Measurements from ENCODE around the gene CDCA7L.
"Not testable (repeated sequence)": the region's sequence is repeated elsewhere in the genome, so short reads cannot be mapped to it uniquely, and the experiment has no call there.

Gene CDCA7L

DNA sequence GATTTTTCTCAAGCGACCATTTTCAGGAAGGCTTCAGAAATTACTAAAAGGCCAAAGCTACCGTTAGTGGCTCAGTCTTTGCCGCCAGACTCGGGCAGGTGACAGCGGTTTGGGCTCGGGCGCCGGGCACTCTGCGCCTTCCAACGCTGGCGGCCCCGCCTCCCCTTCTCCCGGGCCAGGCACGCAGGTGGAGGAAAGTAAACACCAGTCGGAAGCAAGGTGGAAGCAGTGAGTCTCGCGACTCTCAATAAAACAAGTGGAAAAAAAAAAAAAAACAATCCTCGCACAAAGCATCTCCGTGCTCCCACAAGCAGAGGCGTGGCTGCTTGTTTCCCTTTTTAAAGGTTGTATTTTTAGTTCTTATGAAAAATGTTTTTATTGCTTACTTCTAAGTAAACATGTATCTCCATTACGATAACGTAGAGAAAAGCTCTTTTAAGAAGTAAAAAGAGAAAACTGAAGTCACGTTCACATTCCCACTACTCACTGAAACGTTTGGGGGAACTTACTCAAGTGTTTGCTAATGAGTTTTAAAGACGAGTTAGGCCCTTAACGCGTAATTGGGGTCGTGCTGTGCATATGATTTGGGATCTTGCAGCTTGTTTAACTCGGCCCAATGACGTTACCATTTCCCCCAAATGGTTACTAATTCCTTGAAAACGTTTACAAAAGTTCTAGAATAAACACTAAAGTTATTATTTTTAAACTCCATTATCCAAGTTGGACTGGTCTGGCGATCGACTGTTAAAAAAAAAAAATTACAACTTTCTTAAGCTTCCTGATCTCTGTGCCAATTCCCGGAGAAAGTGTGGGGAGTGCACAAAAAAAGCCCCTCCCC lies 864 bp downstream of the CDCA7L start:
- peak in 7 of 56 donors; percentile 3 to 25 (median 9) for DNase-seq

DNA sequence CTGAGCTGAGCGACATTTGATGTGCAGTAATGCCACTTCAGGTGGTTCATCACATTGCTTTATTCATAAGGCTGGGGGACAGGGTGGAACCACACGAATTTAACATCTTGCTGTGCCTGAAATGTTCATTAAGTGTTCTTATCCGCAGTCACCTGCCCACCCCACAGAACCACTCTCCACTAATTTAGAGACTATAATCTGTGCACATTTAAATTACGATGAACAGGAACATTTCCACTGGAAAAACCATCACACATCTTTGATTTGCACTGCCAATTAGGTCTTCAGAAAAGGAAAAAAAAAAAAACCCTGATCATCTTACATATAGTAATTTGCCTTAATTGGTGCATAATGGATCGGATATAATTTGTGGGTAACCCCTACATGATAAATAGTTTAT lies 2.3 kb downstream of the CDCA7L start:
- DNase-seq: no peak

DNA sequence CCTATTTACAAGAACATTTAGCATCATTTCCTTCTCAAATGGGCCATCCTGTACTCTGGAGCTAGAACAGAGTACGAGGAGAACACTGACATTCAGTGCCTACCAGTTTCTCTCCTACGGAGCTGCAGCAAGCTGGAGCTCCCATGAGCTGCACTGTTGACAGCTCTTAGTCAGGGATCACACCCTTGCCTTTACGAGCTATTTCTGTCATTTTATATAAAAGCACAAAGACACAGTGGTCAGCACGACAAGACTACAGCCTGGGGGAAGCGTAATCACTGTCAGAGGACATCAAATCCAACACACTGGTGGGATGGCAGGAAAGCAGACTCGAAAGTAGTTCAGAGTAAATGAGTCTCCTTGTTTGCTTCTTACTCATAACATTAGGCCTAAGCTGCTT lies 2.7 kb downstream of the CDCA7L start:
- peak in 31 of 56 donors; percentile 4 to 67 (median 36) for DNase-seq

DNA sequence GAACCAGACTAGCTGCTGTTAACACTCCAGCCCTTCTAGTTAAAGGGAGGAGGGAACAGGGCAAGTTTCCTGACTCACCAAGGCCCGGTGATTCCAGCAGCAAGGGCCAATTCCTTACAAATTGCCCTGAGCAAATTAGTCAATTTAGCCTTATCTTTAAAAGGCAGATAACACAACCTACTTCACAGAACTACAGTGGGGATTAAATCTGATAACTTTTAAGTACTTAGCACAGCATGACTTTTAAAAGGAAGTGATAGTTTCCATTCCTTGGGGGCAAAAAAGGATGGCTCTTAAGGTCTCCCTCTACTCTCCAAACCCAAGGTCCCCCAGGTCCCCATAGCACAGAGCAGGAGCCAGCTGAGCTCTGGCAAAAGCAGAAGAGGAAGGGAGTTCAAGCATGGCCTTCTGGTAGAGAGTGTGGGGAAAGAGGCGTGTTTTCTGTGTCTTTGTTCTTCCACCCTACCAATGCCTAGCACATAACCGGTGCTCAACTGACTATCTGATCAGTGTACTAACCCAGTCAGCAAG lies 4.0 kb downstream of the CDCA7L start:
- no peak for DNase-seq

DNA sequence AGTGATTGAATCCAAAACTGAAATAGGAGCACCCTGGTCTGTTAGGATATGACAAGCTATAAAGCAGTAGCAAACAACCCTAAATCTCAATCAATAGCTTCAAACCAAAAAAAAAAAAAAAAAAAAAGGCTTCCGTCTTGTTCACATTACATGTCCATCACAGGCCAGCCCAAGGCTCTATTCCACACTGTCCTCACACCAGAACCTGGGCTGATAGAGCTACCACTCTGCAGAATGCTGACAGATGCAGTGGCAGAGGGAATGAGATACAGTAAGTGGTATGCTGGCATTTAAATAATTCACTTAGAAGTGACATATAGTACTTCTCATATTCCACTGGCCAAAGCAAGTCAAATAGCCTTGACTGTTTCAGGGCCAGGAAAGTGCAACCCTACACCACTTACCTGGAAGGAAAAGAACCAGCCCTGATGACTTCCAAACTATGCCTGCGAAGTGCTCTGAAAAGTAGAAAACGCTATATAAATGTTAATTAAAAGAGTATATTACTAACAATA lies 5.8 kb downstream of the CDCA7L start:
- DNase-seq: no peak

DNA sequence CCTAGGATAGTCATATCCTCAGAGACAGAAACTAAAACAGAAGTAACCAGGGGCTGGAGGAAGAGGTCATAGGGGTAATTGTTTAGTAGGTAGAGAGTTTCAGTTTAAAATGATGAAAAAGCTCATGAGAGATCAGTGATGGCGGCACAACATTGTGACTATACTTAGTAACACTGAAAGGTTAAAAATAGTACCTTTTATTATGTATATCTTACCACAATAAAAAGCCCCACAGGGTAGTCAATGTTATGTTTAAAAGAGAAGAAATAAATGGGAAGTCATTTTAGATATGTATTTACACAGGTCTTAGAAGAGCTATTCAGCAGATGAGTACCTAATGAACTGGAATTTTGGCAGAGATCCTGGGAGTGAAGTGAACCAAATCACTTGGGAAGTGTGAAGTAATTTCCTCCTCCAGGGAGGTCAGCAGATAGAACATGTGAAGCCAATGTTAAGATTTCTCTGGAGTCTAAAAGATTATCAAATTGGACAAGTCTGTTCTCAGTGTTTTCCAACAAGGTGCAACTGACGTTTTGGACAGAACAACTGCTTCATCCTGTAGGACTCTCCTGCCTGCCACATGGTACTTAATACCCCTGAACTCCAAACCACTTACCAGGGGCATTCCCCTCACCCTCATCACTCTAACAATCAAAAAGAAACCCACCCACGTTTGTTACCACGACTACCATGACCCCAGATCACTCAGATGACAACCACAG lies 6.4 kb downstream of the CDCA7L start:
- DNase-seq: no peak

DNA sequence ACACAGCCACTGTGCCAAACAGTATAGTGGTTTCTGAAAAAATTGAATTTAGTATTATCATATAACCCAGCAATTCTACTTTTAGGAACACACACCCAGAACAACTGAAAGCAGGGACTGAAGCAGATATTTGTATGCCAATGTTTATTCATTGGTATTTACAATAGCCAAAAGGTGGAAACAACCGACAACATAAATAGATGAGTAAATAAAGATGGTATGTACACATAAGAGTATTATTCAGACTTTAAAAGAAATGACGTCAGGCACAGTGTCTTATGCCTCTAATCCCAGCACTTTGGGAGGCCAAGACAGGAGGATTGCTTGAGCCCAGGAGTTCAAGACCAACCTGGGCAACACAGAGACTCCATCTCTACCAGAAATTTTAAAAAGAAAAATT lies 7.2 kb downstream of the CDCA7L start:
- DNase-seq: no peak

DNA sequence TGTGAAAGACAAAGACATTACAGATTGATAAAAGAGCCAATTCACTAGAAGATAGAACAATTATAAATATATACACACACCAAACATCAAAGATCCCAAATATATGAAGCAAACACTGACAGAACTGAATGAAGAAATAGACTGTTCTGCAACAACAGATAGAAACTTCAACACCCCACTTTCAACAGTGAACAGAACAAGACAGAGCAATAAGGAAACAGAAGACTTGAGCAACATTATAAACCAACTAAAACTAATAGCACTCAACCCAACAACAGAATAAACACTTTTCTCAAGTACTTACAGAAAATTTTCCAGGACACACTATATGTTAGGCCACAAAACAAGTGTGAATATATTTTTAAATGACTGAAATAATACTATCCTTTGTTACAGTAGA lies 10.9 kb downstream of the CDCA7L start:
- DNase-seq: no peak

DNA sequence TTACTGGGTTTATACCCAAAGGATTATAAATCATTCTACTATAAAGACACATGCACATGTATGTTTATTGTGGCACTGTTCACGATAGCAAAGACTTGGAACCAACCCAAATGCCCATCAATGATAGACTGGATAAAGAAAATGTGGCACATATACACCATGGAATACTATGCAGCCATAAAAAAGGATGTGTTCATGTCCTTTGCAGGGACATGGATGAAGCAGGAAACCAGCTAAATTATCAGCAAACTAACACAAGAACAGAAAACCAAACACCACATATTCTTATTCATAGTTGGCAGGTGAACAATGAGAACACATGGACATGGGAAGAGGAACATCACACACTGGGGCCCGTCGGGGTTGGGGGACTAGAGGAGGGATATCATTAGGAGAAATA lies 12.4 kb downstream of the CDCA7L start:
- DNase-seq: not testable (repeated sequence)

DNA sequence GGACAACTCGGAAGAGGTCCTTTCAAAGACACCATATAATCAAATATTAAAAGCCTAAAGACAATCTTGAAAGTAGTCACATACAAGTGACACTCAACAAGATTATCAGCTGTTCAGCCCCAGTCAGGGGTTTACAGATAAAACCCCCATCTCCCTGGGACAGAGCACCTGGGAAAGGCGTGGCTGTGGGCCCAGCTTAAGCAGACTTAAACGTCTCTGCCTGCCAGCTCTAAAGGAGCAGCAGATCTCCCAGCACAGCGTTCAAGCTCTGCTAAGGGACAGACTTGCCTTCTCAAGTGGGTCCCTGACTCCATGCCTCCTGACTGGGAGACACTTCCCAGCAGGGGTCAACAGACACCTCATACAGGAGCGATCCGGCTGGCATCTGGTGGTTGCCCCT lies 18.0 kb downstream of the CDCA7L start:
- no peak for DNase-seq

DNA sequence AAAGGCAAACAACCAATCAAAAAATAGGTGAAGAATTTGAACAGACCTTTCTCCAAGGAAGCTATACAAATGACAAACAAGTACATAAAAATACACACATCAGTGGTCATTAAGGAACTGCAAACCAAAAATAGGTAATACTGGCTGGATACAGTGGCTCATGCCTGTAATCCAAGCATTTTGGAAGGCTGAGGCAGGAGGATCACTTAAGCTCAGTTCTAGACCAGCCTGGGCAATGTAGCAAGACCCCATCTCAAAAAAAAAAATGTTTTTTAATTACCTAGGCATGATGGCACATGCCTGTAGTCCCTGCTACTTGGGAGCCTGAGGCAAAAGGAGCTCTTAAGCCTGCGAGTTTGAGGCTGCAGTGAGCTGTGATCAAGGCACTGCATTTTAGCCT lies 19.3 kb downstream of the CDCA7L start:
- no peak for DNase-seq

DNA sequence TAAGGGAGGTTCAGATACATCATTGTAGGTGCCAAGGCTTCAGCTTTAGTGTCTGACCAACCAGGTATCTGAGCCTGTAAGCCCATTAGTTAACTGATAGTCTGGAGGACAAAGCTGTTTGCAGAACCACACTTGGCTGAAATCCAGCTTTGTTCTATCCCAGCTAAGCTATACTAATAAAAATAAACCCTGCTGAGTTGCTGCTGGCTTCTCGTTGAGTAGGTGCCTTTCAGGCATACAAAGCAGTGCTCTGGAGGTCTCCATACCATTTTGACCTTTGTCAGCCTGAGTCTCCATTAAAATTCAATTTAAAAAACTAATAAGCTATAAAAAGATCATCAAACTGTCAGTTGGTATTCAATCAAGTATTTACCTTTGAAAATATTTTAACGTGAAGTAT lies 22.0 kb downstream of the CDCA7L start:
- no peak for DNase-seq

DNA sequence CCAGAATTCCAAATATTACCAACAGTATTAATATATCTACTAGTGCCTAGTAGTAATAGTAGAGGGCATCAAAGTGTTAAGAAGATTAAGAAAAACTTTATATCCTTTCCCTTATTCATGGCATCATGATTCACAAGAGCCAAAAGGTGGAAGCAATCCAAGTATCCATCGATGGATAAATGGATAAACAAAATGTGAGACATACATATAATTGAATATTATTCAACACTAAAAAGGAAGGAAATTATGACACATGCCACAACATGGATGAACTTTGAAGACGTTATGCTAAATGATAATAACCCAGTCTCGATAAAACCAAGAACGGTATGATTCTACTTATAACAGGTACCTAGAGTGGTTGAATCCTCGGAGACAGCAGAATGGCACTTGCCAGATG lies 23.1 kb downstream of the CDCA7L start:
- DNase-seq: no peak

DNA sequence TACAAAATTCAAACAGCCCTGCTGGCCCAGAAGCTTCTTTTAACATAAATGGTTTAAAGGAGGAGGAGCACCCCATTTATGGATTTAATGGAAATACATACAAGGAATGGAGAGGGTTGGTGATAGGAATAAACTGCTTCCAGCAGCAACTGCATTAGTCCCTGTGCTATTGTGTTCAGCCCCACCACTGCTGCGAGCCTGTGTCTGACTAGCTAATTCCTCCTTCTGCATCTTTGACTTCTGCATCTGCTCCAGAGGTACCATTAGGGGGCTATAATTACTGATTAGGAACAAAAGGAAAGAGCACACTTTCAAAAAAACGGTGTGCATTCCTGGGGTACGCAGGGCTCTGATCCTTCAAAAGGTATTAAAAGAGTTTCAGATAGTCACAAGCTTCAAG lies 24.8 kb downstream of the CDCA7L start:
- DNase-seq: no peak

DNA sequence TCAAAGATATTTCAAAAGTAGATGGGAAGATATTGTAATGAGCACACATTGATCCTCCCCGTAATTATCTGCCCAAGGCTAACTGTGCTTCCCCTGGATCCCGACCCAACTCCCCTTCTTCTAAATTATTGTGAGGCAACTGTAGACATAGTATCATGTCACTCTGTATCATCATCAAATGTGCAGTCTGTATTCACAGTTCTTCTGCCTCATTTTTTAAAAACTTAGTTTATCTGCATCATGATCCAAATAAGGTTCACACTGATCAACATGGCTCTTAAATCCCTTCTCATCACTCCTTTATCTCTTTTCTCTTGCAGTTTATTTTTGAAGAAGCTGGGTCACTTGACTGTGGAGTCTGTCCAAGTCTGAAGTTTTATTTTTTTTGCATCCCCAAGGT lies 27.5 kb downstream of the CDCA7L start:
- DNase-seq: no peak

DNA sequence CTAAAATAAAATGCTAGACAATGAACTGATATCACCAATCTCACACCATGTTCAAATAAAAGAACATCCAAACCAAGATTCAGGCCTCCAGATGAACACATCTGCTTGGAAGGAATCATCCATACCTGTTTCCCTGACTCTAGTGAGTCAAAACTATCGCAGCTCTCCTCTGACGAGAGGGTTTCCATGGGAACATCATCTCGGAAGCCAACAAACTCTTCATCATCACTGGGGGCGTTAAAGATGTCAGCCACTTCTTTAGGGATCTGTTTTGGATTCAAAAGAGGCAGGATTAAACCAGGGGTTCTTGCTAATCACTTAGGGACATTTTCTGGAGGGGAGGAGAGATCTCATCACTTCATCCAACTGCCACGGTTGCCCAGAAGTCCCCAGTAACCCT lies 29.1 kb downstream of the CDCA7L start:
- peak in 18 of 56 donors; percentile 4 to 67 (median 32) for DNase-seq

DNA sequence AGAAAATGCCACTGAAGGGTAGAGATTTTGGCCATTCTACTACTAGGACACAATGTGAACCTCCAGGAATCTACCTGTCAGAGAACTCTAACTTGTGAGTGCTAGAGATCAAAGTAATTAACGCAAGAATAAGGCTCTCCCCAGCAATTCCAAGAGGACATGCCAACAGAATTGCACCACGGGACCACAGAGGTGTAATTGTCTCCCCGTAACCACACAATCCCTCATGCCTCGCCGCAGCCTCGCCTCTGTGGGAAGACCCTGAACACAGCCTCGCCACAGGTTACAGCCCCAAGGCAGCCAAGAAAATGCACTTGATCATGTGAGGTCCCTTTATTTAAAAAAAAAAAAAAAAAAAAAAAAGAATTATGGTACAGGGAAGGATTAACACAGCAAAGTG lies 29.5 kb downstream of the CDCA7L start:
- DNase-seq: no peak

DNA sequence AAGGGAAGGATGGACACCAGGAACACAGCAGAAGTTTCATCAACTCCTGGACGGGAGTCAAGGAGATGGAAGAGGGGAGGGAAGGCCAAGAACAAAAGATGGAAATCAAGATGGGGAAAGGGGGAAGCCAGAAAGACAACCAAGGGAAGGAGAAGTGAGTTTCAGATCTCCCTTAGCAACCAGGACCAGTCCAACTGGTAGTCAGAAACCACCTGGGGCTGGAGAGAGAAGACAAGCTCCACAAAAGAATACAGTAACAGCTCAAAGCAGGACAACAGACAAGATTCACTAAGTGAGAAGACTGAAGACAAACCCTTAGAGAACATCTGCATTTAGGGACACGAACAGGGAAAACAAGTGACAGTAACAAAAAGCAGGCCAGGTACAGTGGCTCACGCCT lies 30.6 kb downstream of the CDCA7L start:
- DNase-seq: no peak

DNA sequence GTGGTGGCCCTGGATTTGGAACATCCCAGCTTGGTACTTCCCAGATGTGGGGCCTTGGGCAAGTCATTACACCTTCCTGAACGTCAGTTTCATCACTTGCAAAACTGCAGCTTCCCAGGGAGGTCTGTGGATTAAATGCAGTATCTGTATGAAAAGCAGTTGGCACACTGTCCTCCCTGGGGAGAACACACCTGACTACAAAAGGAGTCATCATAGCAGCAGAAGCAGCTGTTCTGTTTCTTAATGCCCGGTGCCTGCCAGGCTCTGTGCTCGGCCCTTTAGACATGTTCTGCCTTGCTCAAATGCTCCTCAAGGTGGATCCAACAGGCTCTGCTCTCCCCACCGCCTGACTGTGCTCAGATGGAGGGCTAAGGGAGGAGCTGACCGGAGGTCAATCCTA lies 31.0 kb downstream of the CDCA7L start:
- DNase-seq: no peak

DNA sequence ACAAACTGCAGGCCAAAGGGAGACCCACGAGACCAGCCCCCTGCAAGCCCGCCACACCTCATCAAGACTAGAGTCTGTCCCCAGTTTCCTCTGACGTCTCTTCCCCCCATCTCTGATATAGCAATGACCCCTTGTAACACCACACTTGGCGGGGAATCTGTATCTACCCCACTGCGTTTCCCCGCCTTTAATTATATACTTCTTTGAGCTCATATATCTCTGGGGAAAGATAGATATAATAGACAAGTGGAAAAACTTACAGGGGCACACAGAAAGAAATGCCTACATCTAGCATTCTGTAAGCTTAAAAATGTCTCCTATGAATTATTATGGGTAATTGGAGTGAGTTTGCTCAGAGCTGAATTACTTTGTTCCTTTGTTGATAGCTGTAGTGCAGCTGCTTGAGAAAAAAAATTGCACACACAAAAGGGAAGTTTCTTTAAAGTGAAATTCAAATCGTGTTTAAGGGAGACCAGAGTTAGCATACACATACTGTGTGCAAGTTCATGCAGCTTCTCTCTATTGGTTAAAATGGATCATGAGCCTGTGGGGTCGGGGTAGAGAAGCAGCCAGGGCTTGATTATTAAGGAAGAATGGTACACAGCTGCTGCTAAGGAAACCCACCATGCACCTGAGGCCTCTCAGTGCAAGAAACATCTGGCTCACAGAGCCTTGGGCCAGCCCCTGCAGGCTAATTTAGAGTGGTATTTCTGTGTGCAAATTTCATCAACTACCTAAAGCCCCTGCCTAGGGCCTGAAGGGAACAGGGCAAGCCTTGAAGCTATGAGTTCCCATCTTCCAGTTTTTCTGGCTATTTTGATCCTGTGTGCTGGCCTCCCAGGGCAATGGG lies 32.5 kb downstream of the CDCA7L start:
- no peak for DNase-seq

DNA sequence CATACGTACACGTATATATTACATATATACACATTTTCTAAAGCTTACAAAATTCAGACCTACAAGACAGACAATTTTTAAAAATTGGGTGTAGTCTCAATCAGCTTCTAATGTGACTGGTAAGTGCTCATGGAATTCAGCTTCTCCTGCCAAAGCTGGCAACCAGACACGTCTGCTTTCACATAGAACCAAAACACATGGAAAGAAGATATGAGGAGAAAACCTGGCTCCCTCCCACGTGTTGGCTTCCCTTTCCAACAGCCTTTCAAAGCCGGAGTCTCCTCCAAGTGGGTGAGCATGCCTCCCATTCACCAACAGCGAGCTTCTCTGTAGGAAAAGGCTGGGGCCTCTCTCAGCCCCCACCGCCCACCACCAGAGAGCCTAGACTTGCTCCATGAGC lies 33.4 kb downstream of the CDCA7L start:
- DNase-seq: peak in 1 of 56 donors; percentile 5
